GM19351 (cell line): Measurements from ENCODE around the gene MINDY4B.
"Not testable (repeated sequence)": the region's sequence is repeated elsewhere in the genome, so short reads cannot be mapped to it uniquely, and the experiment has no call there.

ENCODE experiments used
- ATAC-seq: cut with Tn5 transposase; IDR thresholded peaks from one replicate; pipeline ENCODE4 v1.9.1; 2021; ENCODE audit warnings: mild to moderate bottlenecking, moderate library complexity; ENCODE audit not compliant: unreplicated experiment

The MINDY4B gene

DNA sequence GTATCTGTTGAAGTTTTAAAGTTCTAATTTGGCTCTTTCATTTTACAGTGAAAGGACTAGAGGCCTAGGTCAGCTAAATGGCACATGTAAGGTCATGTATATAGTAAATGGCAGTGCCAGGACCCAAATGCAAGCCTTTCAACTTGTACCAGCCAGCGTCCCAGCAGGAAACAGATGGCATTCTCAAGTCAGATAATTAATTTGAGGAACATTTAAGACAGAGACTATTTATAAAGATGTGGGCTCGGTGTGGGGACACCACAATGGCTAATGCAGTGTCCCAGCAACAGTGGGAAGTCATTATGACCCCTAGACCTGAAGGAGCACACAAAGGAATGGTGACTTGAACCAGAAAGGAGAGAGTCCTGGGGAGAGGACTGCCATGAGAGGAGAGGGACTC, 6.1 kb downstream of the MINDY4B start:
- ATAC-seq: no peak

DNA sequence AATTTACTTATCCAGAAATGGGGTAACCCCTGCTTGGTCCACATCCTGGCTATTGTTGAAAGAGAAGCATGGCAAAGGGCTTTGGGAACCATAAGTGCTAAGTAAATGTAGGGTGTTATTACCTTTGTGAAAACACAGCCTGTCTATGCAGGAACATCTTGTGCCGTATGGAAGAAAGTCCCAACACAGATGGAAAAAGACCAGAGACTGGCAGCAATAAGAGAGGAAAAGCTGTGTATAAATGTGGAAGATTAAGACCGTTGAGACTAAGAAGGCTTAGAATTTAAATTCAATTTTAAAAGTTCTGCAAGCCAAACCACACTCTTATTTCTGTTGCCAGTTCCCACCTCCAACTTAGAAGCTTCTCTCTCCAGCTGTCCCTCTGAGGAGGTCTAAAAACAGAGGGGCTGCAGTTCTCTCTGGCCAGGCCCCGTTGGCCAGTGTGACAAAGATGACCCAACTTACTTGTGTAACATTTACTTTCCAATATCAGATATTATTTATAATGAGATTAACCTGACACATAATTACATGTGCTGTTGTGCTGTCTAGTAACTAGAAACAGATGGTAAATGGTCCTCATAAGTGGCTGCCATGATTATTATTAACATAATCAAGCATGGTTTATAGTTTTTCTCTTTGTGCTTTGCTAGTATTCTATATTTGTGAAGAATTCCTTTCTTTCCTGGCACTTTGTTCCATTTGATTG, 7.0 kb downstream of the MINDY4B start:
- ATAC-seq: no peak

DNA sequence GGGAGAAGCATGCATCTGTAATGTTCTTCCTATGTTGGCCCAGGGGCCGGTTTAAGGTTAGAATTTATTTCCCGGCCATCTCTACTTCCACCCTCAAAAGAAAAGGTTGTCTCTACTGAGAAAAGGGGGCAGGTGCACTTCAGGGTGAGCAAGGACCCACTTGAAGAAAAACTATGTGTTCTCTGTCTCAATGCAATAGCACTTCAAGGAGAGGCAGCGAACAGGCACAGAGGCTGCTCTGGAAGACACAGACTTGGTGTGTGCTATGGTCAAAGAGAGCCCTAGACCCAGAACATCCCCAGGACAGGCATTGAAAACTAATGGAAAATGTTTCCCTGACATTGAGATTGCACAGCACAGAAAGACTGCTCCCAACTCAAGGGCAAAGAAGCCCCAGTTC, 7.6 kb downstream of the MINDY4B start:
- ATAC-seq: no peak

DNA sequence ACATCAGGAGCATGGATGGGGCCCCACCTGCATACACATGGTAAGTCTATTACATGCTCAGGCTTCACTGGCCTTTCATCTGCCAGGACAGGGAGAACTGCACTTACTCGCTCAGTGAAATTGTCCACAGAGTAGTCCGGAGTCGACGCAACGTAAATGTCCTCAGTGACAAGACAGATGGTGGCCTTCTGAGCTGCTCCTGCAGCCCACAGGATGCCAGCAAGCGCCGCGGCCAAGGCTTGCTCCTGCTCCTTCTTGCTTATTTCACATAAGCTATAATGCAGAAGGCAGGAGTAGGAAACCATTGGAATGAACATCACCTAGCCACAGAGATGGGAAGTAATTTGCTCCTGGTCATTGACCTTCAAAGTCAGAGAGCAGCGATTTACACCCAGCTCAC, 14.4 kb downstream of the MINDY4B start:
- no peak for ATAC-seq

DNA sequence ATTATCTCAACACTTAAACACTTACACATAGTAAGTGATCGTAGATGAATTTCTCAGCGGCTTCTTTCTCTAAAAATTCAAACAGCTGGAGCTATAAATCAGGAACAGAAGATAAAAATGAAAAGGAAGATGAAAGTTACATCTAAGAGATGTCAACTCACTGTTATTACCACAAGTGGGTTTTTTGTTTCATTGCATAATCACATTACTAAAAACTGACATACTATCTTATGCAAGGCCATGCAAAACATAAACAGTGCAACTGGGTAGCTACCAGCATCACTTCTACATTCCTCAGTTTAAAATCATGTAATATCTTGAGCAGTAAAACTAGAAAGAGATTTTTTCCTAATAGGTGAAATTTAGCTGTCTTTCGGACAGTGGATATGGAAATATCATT, 14.9 kb downstream of the MINDY4B start:
- no peak for ATAC-seq

DNA sequence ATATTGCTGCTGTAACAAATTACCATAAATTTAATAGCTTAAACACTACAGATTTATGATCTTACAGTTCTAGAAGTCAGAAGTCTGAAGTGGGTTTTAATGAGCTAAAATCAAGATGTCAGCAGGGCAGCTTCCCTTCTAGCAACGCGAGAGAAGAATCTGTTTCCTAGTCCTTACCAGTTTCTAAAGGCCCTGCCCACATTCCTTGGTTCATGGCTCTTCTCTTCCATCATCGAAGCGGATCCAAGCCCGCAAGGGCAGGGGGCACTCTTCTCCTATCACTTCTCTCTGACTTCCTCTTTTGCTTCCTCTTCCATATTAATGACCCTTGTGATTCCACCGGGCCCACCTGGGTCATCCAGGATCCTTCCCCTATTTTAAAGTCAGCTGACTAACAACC, 16.1 kb downstream of the MINDY4B start:
- no peak for ATAC-seq

DNA sequence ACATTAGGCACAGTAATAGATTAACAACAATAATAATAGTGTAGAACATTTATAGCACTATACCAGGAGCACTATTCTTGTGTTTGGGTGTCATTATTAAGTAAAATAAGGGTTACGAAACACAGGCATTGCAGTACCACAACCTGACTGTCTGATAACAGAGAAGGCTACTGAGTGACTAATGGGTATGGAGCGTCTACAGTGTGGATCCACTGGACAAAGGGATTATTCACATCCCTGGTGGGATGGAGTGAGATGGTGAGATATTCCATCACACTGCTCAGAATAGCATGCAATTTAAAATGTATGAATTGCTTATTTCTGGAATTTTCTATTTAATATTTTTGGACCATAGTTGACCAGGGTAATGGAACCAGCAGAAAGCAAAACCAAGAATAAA, 18.2 kb downstream of the MINDY4B start:
- no peak for ATAC-seq

DNA sequence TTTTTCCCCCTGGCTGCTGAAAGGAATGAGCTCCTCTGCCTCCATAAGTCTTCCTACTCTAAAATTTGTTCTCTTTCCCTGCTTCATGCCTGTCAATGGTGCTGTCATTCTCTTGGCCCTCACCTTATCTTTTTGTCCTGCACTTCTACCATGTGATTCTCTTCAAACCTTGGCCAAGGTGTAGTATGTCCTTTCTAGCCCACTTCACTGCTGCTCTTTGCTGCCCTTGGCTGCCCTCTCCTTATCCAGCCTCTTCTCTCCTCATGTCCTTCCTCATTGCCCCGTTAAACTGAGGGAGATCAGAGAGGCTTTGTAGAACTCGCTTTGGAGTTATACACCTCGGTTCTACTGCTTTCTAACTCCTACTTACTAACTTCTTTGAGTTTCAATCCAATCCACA, 19.7 kb downstream of the MINDY4B start:
- ATAC-seq: no peak

DNA sequence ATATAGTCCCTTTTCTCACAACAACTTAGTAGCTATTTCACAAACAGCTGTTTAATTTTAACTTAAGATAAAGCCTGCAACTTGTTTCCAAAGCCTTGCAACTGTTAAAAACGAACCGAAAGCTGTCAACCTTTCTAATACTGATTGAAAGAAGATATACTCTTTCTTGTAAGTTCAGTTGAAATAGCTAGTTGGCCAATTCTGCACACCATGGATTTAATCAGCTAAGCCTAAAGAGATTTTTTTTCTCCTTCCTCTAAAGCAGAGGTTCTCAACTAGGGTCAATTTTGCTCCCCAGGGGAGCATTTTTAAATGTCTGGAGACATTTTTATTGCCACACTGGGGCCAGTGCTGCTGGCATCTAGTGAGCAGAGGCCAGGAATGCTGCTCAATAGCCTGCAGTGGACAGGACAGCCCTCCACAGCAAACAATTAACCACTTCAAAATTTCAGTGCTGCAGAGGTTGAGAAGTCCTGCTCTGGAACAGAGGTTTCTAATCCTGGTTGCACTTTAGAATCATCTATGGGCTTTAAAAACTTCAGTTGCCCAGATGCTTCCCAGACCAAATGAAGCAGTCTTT, 26.2 kb downstream of the MINDY4B start:
- ATAC-seq: no peak

DNA sequence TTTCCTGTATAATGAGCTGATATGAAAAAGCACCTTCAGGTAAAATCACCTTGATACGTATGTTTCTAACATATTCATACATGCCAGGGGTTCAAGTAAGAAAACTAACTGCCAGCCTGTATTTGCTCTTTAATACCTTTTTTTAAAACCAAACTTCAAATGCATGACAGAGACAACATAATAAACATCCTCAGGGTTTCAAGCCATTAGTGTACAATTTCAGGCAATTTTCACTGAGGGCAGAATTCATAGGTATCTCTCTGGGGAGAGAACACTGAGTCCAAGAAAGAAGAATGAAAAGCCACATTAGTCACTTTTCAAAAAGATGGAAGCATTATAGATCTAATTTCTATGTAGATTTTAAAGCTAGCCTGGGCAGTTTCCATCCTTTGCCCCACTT, 26.9 kb downstream of the MINDY4B start:
- no peak for ATAC-seq

DNA sequence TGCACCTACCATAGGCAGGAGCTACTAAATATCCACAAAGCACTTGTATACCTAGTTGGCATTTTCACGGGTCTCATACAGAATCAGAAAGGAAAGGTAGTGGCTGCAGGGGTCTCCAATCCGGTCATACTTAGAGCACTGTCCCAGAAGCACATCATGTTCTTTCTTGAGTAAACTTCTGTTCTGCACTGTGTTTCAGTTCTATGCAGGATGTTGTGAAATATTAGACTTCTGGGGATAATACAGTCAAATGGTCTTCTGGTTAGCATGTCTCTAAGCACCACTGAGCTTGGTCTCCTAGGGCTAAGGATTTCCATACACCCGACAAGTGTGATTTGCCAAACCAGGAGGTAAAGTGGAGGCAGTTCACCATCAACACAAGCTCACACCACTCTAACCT, 27.9 kb downstream of the MINDY4B start:
- ATAC-seq: no peak

DNA sequence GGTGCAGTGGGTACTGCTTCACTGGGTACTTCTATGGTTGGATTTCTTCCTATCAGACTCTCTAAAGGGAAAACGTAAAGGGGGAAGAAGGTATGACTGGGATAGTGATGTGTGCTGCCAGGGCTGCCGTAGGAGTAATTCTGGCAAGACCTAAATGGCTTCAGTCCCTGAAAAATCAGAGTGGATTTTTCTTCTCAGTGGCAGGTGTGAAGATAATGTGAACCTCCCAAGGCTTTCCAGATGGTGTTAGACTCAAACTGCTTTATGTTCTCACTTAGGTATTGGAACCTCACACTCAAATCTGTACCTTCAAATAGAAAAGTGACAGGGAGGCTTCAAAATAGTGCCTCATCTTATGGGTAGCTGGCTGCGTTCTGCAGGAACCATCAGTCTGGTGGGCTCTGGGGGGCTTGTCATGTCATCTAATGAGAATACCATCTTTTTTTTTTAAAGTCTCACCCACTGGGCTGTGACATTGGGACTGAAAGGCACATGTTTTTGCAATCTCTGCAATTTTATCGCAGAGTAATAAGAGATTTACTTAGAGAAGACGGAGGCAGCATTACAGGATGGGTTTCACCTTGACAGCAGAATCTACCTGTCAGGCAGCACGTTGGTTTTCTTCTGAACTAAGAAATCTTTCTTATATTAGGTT, 28.5 kb downstream of the MINDY4B start:
- ATAC-seq: no peak

DNA sequence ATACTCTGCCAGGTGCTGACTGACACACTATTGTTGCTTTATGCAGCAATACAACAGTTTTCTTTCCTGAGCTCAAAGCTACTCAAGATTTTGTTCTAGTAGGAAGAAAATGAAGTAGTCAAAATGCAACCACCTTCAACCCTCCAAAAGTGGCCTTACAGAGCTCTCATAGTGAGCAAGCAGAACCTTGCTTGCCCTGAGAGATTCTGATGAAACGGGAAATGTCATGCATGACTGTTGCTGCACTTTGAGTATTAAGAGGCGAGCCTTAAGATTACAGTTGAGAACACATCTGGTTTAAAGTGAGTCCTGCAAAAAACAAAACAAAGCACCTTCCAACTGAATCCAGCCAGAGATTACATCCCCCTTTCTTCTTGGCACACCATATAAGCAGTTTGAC, 29.7 kb downstream of the MINDY4B start:
- ATAC-seq: peak; percentile 95

DNA sequence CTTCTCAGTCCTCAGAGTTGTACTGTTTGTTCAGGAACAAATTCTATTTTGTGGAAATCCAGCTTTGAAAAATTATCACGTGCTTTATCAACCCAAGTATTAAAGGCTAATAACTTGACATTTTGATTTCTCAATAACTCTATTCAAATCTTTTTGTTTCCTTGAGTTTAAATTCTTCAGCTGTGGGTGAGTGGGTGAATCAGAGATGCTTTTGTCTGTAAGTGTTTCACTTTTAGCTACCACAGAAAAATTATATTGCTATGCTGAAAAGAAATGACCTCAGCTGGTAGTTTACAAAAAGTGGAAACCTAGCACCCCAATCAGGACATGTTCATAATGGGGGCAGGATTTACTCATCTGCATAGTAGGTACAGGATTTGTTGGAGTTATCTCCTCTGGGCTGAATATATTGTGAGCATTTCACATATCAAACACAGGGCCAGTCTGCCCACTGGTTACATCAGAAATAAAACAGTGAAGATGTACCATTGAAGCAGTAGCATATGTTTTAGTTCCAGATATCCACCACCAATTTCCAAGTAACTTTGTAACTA, 30.5 kb downstream of the MINDY4B start:
- ATAC-seq: no peak

DNA sequence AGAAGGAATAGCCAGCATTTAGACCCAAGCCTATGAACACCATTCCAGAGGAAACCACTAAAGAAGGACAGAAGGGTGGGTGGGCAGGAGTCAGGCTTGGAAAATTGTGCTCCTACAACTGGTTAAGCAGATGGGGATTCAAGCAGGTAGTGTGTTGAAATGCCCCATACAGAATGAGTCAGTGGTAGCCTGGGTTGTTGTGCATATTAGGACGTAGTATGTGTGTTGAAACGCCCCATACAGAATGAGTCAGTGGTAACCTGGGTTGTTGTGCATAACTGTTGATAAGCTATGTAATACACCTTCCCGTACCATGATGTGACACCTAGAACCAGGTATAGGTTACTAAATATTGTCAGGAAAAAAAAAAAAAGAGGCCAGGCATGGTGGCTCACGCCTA, 34.0 kb downstream of the MINDY4B start:
- ATAC-seq: no peak

DNA sequence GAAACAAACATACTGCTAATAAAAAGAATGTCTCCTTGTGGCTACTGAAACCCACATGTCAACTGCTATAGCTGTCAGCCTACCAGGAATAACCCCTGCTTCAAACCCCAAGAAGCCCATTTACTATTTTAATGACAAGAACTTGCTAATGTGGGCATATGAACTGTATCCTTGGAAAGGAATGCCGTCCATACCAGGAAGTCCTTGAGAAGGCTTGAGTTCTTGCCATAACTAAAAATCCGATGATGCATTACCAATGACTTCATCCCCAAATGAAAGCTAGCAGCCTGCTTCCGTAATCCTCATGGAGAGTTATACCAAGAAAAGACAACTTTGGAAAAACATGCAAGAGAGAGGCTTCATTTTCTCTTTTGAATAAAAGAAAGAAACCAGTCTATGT, 34.8 kb downstream of the MINDY4B start:
- no peak for ATAC-seq

DNA sequence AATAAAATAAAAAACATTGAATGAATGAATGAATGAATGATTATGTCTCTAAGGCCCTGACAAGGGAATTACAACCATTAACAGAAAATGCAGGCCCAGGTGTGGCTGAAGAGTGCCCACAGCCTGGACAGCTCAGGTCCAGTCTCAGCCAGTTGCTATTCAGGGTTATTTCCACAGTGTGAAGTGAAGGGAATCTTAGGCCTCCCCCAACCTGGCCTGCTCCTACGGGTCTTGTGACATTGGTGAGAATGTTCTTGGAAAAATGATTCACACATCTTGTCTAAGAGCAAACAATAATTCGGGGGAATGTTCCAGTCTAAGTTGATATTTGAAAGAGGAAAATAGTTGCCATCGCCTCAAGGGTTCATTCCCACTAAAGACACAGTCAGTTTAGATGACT, 37.0 kb downstream of the MINDY4B start:
- ATAC-seq: no peak

DNA sequence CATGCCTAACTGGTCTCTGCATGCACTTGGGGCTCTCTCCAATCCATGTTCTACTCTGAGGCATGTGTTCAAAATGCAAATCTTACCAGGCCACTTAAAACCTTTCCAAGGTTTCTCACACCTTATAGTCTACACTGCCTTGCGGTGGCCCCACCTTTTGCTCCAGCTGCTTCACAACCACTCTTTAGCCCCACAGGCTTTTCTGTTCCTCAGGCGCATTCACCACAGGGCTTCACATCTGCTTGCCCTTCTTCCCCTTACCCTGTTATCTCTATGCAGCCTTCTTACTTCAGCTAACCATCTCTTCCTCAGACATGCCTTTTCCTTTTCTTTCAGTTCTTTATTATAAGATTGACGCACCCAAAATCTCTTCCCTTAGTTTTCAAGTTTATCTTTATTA, 37.8 kb downstream of the MINDY4B start:
- no peak for ATAC-seq

DNA sequence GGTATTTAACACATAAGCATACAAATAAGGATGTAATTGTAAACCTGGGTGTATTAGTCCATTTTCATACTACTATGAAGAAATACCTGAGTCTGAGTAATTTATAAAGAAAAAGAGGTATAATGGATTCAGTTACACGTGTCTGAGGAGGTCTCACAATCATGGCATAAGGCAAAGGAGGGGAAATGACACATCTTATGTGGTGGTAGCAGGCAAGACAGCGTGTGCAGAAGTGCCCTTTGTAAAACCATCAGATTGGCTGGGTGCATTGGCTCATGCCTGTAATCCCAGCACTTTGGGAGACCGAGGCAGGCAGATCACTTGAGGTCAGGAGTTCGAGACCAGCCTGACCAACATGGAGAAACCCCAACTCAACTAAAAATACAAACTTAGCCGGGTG, 41.3 kb downstream of the MINDY4B start:
- not testable (repeated sequence) for ATAC-seq

DNA sequence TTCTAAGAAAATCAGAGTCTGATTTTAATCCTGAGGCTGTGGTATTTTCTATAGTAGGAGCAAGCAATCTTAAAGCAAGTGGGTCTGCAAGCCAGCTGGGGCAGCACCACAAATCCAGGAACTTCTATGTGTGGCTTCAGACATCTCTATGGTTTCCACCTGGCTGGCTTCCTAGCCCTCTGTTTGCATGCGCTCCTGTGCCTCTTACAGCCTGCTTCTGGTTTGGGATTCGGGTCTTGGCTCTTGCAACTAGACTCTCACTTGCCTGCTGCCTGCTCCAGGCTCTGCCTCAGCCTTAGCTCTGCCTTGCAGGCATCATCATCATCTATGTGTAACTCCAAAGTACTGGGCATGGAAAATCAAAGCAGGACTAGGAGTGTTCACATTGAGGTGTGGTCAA, 43.4 kb downstream of the MINDY4B start:
- no peak for ATAC-seq

DNA sequence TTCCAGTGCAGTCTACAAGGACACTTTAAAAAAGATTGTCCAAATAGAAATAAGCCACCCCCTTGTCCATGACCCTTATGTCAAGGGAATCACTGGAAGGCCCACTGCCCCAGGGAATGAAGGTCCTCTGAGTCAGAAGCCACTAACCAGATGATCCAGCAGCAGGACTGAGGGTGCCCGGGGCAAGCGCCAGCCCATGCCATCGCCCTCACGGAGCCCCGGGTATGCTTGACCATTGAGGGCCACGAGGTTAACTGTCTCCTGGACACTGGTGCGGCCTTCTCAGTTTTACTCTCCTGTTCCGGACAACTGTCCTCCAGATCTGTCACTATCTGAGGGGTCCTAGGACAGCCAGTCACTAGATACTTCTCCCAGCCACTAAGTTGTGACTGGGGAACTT, 47.3 kb downstream of the MINDY4B start:
- not testable (repeated sequence) for ATAC-seq

DNA sequence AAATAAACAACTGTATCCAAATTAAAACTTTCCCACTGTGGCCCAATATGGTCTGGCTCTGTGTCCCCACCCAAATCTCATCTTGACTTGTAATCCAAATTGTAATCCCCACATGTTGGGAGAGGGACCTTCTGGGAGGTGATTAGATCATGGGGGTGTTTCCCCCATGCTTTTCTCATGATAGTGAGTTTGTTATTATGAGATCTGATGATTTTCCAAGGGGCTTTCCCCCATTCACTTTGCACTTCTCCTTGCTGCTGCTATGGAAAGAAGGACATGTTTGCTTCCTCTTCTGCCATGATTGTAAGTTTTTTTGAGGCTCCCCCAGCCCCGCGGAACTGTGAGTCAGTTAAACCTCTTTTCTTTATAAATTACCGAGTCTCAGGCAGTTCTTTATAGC, 55.0 kb downstream of the MINDY4B start:
- no peak for ATAC-seq
